Measurements from ENCODE around the gene HDLBP.

Gene HDLBP

DNA sequence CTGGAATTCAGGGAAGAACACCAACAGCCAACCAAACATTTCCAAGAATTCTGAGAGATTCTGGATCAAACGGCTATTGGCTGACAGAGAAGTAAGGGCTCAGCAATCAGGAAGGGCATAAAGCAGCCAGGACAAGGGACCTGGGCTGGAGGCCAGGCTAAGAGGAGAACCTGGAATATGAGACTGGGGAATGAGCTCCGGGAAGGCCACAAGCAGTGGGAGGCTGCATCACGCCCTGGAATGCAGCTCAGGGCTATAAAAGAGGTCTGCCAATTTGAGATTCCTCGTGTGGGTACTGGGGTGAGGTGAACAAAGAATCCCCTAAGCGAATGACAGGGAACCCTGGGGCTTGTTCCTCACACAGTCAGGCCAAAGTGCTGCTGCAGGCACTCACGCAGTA lies 66.6 kb downstream of the HDLBP start:
- no peak overlapping the region for H3K4me3 ChIP-seq (ENCODE audit: insufficient read length, low read depth)
- no peaks in the 10 kb centered on the region for H3K4me1 ChIP-seq (ENCODE audit: insufficient read depth, insufficient read length)
- peaks cover 99% of the 10 kb centered on the region for H3K36me3 ChIP-seq (ENCODE audit: insufficient read depth, insufficient read length, low read length)
- no peak for DNase-seq (ENCODE audit: low read depth, low spot score)
- H3K27me3 ChIP-seq (ENCODE audit: insufficient read depth, insufficient read length) = no peaks in the 10 kb centered on the region
- H3K9ac ChIP-seq (ENCODE audit: insufficient read length, low read depth) = no peak overlapping the region
- TF ChIP-seq SUZ12 (IDR thresholded peaks at IDR 0.05; ENCODE audit: extremely low read depth, insufficient read depth, insufficient read length) (no peak), ZNF274 (IDR thresholded peaks at IDR 0.05; ENCODE audit: low read depth, low read length) (no peak), YY1 (IDR thresholded peaks at IDR 0.05; ENCODE audit: insufficient read depth, insufficient read length) (no peak)
- H3K9me3 ChIP-seq (ENCODE audit: insufficient read depth, low read length) = no peaks in the 10 kb centered on the region

DNA sequence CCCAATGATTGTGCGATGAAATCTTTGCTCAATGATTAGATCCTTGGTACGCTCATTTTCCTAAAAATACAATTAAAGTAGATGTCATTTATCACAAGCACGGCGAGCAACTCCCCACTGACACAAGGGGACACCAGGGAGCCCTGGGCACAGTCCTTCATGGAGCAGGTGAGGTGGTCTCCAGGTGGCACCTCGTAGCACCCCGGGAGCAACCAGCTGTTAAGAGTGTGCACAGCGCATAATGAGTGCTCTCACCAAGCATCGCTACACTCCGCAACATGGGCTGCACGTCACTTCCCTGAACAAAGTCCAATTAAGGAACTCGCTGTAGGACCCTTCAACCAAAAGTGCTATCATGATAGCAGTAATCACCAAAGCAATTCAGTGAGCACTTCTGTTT lies 67.2 kb downstream of the HDLBP start:
- DNase-seq (ENCODE audit: low read depth, low spot score) = no peak
- TF ChIP-seq YY1 (IDR thresholded peaks at IDR 0.05; ENCODE audit: insufficient read depth, insufficient read length) (no peak), SUZ12 (IDR thresholded peaks at IDR 0.05; ENCODE audit: extremely low read depth, insufficient read depth, insufficient read length) (no peak), ZNF274 (IDR thresholded peaks at IDR 0.05; ENCODE audit: low read depth, low read length) (no peak)
- Histone ChIP-seq H3K4me3 (ENCODE audit: insufficient read length, low read depth) (no peak overlapping the region), H3K4me1 (ENCODE audit: insufficient read depth, insufficient read length) (no peaks in the 10 kb centered on the region), H3K36me3 (ENCODE audit: insufficient read depth, insufficient read length, low read length) (peaks cover 99% of the 10 kb centered on the region), H3K9ac (ENCODE audit: insufficient read length, low read depth) (no peak overlapping the region), H3K27me3 (ENCODE audit: insufficient read depth, insufficient read length) (no peaks in the 10 kb centered on the region), H3K9me3 (ENCODE audit: insufficient read depth, low read length) (no peaks in the 10 kb centered on the region)

DNA sequence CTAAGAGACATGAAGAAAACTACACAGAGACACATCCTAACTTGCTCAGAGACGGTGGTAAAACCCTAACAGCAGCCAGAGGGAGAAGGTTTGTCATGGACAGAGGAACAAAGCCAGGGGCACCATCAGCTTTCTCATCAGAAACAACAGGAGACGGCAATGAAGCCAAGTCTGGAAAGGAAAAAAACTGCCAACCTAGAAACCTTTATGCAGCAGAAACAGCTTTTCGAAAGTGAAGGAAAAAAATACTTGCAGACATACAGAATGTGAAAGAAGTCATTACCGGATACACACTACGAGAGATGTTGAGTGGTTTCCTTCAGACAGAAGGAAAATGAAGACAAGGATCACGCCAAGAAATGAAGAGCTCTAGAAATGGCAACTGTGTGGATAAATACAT lies 71.1 kb downstream of the HDLBP start:
- peaks cover 6% of the 10 kb centered on the region for H3K4me1 ChIP-seq (ENCODE audit: insufficient read depth, insufficient read length)

DNA sequence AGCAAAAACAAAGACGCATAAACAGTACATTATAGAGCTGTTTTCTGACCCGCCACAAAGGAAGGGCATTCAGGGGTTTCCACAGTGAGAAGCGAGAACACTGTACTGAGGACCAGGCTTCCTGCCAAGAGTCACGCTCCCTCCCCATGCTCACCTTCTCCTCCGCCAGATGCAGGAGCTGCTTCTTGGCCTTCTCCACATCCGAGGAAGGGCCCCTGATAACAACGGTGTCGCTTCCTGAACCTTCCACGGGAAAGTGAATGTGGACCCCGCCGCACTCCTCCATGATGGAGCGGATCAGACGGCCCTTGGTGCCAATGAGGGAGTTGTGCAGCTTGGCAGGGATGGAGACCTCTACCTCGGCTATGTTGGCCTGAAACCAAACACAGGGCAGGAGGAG lies 73.2 kb downstream of the HDLBP start:
- H3K36me3 ChIP-seq (ENCODE audit: insufficient read depth, insufficient read length, low read length) = peaks cover 97% of the 10 kb centered on the region
- H3K9ac ChIP-seq (ENCODE audit: insufficient read length, low read depth) = no peak overlapping the region
- no peaks in the 10 kb centered on the region for H3K27me3 ChIP-seq (ENCODE audit: insufficient read depth, insufficient read length)
- no peak for DNase-seq (ENCODE audit: low read depth, low spot score)
- H3K4me1 ChIP-seq (ENCODE audit: insufficient read depth, insufficient read length) = peaks cover 8% of the 10 kb centered on the region
- no peaks in the 10 kb centered on the region for H3K9me3 ChIP-seq (ENCODE audit: insufficient read depth, low read length)
- no peak overlapping the region for H3K4me3 ChIP-seq (ENCODE audit: insufficient read length, low read depth)
- TF ChIP-seq SUZ12 (IDR thresholded peaks at IDR 0.05; ENCODE audit: extremely low read depth, insufficient read depth, insufficient read length) (no peak), ZNF274 (IDR thresholded peaks at IDR 0.05; ENCODE audit: low read depth, low read length) (no peak), YY1 (IDR thresholded peaks at IDR 0.05; ENCODE audit: insufficient read depth, insufficient read length) (no peak)

More for the DNA sequence above, 71.1 kb downstream of the HDLBP start:
- Histone ChIP-seq H3K36me3 (ENCODE audit: insufficient read depth, insufficient read length, low read length) (peaks cover 97% of the 10 kb centered on the region), H3K27me3 (ENCODE audit: insufficient read depth, insufficient read length) (no peaks in the 10 kb centered on the region), H3K9ac (ENCODE audit: insufficient read length, low read depth) (no peak overlapping the region), H3K4me3 (ENCODE audit: insufficient read length, low read depth) (no peak overlapping the region), H3K9me3 (ENCODE audit: insufficient read depth, low read length) (no peaks in the 10 kb centered on the region)
- DNase-seq (ENCODE audit: low read depth, low spot score) = no peak
- TF ChIP-seq YY1 (IDR thresholded peaks at IDR 0.05; ENCODE audit: insufficient read depth, insufficient read length) = no peak
- TF ChIP-seq SUZ12 (IDR thresholded peaks at IDR 0.05; ENCODE audit: extremely low read depth, insufficient read depth, insufficient read length) = no peak
- TF ChIP-seq ZNF274 (IDR thresholded peaks at IDR 0.05; ENCODE audit: low read depth, low read length) = no peak

DNA sequence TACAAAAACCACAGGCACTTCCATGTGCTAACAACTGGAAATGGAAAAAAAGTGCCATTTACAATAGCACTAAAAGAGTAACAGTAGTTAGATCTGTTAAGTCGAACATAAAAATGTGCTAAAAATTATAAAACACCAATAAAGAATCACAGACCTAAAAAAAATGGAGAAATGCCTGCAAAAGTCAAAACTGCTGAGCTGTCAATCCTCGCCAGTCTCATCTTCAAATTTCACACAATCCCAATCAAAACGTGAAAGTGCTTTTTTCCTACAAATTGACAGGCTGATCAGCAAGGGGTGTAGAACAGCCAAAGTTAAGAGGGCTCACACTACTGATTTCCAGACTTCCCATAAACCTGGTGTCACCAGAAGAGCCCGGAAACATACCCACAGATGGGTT lies 73.8 kb downstream of the HDLBP start:
- H3K27me3 ChIP-seq (ENCODE audit: insufficient read depth, insufficient read length) = no peaks in the 10 kb centered on the region
- no peak for DNase-seq (ENCODE audit: low read depth, low spot score)
- no peak for TF ChIP-seq ZNF274 (IDR thresholded peaks at IDR 0.05; ENCODE audit: low read depth, low read length)
- TF ChIP-seq SUZ12 (IDR thresholded peaks at IDR 0.05; ENCODE audit: extremely low read depth, insufficient read depth, insufficient read length) = no peak
- no peak for TF ChIP-seq YY1 (IDR thresholded peaks at IDR 0.05; ENCODE audit: insufficient read depth, insufficient read length)
- no peak overlapping the region for H3K4me3 ChIP-seq (ENCODE audit: insufficient read length, low read depth)
- no peak overlapping the region for H3K9ac ChIP-seq (ENCODE audit: insufficient read length, low read depth)
- H3K36me3 ChIP-seq (ENCODE audit: insufficient read depth, insufficient read length, low read length) = peaks cover 97% of the 10 kb centered on the region
- peaks cover 8% of the 10 kb centered on the region for H3K4me1 ChIP-seq (ENCODE audit: insufficient read depth, insufficient read length)
- no peaks in the 10 kb centered on the region for H3K9me3 ChIP-seq (ENCODE audit: insufficient read depth, low read length)

DNA sequence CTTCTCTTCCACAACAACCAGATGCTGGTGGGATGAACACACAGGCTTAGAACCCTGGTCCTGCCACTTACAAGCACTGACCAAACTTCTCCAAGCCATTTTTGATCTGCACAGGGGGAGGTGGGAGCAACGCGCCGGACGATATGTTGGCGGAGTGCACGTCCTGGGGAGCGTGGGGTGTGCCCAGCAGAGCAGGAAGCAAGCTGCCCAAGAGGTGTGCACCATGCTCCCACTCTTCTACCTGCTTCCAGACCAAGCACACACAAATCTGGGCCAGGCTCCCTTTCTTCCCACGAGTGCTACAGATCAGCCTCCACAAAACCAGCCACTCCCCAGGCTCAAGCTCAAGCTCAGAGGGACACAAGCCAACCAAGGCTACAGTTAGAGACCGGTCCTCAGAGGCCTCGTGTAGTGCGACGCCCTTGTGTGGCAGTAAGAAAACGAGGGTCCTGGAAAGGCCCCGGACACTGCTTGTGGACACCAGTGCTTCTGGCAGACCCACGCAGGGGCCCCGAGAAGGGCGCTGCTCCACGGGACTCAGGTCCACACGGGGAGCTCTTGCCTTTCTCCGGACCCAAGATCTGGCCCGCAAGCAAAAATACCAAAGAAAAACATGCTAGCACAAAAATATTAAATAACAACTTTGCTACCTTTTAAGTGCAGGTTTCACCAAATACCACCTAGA lies 75.0 kb downstream of the HDLBP start:
- Histone ChIP-seq H3K4me3 (ENCODE audit: insufficient read length, low read depth) (no peak overlapping the region), H3K36me3 (ENCODE audit: insufficient read depth, insufficient read length, low read length) (peaks cover 97% of the 10 kb centered on the region), H3K9me3 (ENCODE audit: insufficient read depth, low read length) (no peaks in the 10 kb centered on the region), H3K4me1 (ENCODE audit: insufficient read depth, insufficient read length) (peaks cover 8% of the 10 kb centered on the region), H3K27me3 (ENCODE audit: insufficient read depth, insufficient read length) (no peaks in the 10 kb centered on the region), H3K9ac (ENCODE audit: insufficient read length, low read depth) (no peak overlapping the region)
- no peak for DNase-seq (ENCODE audit: low read depth, low spot score)
- TF ChIP-seq SUZ12 (IDR thresholded peaks at IDR 0.05; ENCODE audit: extremely low read depth, insufficient read depth, insufficient read length) = no peak
- no peak for TF ChIP-seq YY1 (IDR thresholded peaks at IDR 0.05; ENCODE audit: insufficient read depth, insufficient read length)
- TF ChIP-seq ZNF274 (IDR thresholded peaks at IDR 0.05; ENCODE audit: low read depth, low read length) = no peak

DNA sequence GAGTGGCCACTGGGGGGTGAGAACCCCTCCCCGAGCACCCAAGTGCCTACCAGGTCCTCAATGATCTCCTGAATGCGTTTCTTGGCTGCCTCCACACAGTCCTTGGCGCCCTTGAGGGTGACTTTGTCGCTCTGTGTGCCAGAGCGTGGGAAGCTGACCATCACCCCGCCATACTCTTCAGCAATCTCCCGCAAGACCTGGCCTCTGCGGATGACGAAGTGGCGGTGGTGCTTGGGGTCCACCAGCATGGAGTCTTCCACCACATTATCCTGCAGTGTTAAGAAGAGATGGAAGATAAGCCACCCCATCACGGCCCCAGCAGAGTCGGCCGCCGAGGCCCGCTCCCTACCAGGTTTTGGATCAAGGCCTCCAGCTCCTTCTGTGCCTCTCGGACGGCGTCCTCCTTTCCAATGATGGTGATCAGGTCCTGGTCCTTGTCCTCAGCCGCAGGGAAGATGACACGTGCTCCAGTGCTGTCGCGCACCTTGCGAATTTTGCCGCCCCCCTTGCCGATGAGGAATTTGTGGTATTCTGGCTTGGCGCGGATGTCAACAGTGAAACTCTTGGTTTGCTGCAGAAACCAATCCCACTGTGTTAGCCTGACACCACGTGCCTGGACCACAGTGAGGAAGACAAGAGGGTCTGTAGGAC lies 75.8 kb downstream of the HDLBP start:
- DNase-seq (ENCODE audit: low read depth, low spot score) = no peak
- H3K27me3 ChIP-seq (ENCODE audit: insufficient read depth, insufficient read length) = no peaks in the 10 kb centered on the region
- H3K4me1 ChIP-seq (ENCODE audit: insufficient read depth, insufficient read length) = peaks cover 8% of the 10 kb centered on the region
- no peak overlapping the region for H3K4me3 ChIP-seq (ENCODE audit: insufficient read length, low read depth)
- H3K9ac ChIP-seq (ENCODE audit: insufficient read length, low read depth) = no peak overlapping the region
- H3K36me3 ChIP-seq (ENCODE audit: insufficient read depth, insufficient read length, low read length) = peaks cover 97% of the 10 kb centered on the region
- H3K9me3 ChIP-seq (ENCODE audit: insufficient read depth, low read length) = no peaks in the 10 kb centered on the region
- no peak for TF ChIP-seq YY1 (IDR thresholded peaks at IDR 0.05; ENCODE audit: insufficient read depth, insufficient read length)
- no peak for TF ChIP-seq ZNF274 (IDR thresholded peaks at IDR 0.05; ENCODE audit: low read depth, low read length)
- TF ChIP-seq SUZ12 (IDR thresholded peaks at IDR 0.05; ENCODE audit: extremely low read depth, insufficient read depth, insufficient read length) = no peak
